Activated CD4-positive, alpha-beta T cell treated with anti-CD3 and anti-CD28 coated beads, Interleukin-2, amount 50 U/mL, for 16 hours (primary cell): ENCODE data around the gene IMPA2.
A peak's percentile ranks its signal among the peaks of the same experiment; 100 is the strongest.

ENCODE experiments used
- DNase-seq: peaks from one replicate; pipeline ENCODE4 v3.0.0-alpha.2; 2020

Gene IMPA2

DNA sequence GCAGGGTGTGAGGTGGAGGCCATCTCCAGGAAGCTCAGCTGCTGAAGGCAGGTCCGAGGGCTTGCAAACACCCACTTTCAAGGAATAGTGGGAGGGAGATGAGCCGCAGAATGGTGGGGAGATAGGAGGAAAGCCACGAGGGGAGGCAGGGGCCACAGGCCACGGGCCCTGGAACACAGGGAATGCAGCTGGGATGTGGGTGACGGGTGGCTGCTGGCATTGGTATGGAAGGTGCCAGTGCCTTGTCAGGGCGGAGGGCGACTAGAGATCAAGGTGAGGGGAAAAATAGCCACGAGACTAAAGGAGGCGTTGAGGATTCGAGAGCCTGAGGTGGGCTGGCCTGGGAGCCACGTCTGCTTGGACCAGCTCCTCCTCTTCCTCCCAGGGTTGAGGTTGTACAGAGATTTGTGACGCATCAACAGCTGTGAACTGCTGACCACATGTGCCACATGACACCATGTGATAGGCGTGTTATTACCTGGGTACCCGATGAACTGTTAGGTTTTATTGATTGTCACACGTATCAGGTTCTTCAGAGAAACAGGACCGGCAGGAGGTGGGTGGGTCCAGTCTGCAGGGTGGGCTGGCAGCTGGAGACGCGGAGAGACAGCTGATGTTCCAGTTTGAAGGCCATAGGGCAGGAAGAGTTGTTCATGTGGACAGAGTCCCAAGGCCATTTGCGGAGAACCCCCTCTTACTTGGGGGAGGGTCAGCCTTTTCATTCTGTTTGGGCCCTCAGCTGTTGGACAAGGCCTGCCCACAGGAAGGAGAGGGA, 9.9 kb downstream of the IMPA2 start:
- DNase-seq, result no peak

DNA sequence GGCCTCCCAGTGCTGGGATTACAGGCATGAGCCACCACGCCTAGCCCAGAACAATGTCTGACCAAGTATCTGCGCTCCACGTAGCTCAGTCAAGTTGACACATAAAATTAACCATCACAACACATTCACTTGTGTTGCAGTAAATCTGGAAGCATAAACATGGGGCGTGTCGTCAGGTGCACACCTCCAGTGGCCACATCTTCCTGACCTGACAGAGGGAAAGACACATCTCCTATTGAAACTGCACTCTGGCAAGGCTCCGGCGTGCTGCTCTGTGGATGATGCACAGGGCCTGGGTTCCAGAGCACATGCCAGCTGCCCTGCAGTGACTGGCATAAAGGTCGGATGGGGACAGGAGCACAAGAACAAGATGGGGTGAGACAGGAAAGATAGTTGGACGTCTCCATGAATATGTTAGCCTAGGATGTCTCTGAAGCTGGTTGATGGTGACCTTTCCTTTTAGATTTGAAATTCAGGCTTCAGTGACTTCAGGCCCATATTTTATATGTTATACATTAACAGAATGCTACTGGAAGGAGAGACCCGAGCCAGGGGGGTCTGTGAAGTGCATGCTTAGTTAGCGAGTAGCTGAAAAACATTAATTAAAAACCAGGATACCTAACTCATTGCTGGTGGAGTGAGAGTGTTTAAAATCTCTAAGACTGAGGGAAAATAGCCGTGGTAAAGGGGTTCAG, 10.9 kb downstream of the IMPA2 start:
- no peak for DNase-seq

DNA sequence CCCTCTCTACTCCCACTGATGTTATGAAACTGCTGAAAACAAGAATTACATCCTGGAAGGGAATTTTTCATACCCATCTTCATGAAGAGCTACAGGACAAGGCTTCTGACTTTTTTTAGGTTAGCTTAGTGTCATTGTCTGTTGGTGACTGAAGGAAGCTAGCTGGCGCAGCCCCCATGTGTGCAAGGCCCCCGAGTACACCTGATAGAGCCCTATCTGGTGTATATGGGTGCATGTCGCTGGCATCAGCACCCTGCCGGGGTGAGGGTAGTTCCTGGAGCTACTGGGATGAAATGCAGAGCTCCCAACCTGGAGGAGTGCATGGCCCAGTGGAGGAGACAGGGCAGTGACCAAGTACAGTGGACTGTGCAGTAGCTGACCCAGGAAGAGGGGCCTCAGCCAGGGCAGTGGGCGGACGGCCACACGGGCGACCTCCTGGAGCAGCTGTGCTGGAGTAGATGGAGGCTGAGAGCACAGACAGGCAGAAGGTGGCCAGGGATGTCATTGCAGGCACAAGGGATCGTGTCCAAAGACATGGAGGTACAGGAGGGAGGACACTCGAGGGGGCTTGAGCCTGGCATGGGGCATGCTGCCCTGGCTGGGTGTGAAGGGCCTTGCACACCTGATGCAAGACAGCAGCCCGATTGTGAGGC, 12.1 kb downstream of the IMPA2 start:
- no peak for DNase-seq

DNA sequence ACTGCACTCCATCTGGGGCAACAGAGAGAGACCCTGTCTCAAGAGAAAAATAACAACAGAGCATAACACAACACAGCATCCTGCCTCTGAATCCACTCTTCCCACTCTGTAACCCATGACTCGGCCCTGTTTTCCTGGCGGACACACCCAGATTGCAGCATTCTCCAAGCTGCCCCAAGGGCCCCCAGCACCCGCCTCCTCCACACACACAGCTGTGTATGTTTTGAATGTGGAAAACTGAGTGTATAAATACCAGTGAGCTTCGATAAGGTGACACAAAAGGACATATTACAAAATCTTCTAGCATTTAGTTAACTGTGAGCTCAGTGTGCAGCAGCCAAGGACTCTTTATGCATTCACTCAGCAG, 13.0 kb downstream of the IMPA2 start:
- DNase-seq, result no peak

DNA sequence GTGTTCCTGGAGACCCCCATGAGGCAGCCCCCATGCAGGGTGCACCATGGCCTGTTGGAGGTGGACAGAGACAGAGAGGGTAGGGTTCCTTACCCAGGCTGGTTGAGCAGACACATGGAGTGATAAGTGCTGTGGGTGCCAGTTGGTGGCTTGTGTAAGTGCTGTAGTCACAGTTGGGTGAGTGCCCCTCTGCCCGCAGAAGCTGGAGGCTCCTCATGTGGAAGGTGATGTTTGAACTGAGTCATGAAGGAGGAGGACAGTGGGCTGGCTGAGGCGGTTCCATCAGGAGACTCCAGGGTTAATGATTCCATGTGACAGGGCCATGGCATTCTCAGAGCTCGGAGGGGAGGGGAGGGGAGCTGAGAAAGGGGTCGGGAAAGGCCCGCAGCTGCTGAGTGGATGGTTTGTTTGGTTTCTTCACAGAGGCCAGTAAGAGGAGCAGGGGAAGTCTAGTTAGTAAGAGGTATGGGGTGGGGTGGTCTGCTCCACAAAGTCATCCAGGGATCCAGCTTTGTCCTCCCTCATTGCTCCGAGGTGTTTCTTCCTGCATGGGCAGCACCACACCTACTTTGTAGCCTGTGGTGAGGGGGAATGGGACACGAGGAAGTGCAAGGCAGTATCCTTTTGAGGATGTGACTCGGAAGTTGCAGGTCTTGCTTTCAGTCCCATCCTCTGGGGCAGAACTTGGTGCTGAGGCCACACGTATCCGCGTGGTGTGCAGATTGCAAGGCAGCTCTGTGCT, 13.6 kb downstream of the IMPA2 start:
- DNase-seq, result no peak

DNA sequence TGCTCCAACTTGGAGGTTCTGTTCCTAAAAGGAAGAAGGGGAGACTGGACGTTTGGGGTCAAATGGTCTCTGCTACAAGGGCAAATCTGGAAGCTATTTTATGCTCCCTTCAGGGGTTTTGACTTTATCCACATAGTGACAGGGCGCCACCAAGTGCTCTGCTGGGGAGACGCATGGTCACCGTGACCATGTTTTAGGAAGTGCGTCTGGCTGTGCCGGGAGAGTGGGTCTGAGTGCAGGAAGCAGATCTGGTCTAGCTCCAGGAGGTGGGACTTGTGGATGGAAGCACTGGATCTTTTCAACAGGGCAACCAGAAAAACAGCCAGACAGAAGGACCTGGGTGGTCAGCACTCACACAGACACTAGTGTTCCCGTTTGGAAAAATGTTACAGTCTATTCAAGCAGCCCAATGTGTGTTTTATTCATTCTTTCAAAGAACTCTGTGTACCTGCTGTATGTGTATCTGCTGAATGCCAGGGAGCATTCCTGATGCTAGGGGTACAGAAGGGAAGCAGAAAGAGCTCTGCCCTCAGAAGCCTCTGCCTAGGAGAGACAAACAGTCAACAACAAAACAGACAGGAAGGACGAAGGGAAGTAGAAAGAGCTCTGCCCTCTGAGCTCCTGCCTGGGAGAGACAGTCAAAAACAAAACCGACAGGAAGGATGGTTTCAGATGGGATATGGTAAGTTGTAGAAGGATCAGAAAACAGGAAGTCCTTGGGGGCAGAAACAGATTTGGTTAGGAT, 14.3 kb downstream of the IMPA2 start:
- DNase-seq, result peak; percentile 58

DNA sequence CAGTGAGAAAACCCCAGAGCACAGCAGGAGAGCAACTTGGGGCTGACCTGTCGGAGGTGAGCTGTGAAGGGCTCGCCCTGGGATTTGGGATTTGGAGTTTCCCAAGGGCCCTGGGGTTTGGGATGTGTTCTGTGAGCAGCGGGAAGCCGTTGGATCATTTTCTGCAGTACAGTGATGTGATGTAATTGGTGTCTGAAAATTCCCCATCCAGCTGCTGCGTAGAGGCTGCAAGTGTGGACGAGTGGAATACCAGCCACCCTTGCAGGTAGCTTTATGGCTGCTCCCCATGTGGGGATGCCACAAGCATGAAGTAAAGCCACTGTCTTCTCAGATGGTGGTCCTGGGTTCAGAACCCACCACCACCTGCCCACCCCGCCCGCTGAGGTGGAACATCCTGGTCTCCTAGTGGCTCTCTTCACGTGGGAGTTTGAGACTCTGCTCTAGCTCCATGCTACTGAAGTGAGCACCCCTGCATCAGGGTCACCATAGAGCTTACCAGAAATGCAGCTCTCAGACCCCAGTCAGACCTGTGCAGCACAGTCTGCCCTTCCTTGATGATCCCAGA, 15.0 kb downstream of the IMPA2 start:
- no peak for DNase-seq

DNA sequence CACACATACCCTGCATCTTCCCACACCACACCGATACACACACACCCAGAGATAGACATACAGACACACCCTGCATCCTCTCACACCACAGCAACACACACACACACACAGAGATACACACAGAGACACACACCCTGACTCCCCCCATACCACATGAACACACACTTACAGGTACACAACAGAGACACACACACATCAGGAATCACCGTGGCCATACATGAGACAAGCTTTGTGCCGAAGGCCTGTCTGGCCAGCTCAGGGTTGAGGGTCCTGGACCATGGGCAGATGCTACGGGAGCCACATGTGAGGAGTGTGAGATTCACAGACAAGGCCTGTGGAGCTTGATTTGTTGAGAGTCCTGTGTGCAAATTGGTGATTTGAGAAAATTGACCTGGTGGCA, 15.6 kb downstream of the IMPA2 start:
- no peak for DNase-seq

DNA sequence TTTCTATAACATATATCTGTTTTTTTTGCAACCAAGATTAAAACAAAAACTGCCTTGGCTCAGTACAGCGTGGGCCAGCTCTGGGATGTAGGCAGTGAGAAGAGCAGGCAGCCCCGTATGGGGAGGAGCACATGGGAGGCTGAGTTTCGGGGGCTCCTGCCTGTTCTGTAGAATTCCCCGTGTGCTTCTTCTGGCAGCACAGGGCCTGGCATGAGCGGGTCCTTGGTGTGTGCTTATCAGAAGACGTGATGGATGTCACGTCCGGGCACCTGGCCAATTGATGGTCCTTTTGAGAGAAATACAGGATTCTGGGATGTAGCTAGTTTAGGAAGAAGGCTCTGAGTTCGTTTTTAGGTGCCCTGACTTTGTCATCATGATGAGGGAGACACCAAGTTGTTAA, 16.2 kb downstream of the IMPA2 start:
- no peak for DNase-seq

DNA sequence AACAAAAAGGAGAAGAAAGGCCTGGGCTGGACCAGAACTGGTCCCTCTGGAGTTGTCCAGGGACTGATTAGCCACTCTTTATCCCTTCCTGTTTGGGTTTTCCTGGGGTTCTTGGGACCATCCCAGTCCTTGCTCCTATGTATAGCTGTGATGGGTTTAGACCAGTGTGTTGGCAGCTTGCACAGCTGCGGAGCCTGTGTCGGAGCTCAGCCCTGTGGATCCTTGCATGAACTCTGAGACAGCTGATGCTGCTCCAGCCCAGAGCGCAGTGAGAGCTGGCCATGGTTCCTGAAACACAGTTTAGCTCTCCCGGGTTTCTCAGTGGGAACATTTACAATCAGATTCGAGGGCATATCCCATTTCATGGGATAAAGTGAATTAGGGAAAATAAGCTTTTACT, 16.9 kb downstream of the IMPA2 start:
- DNase-seq, result no peak

DNA sequence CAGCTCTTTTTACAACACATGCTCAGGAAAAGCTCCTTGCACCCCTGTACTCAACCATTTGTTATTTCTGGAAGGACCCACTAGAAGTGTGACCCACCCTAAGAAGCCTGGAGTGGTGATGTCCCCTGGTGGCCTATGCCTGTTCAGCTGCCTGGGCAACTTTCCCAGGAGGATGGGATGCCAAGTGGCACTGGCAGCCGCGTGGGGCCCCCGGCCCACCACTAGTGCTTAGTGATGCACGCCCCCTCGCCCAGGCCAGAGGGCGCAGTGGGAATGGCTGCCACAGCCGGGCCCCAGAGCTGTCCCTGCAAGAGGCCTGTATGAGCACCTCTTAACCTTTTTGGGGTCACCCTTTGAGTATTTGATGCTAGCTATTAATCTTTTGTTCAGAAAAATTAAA, 18.1 kb downstream of the IMPA2 start:
- no peak for DNase-seq

DNA sequence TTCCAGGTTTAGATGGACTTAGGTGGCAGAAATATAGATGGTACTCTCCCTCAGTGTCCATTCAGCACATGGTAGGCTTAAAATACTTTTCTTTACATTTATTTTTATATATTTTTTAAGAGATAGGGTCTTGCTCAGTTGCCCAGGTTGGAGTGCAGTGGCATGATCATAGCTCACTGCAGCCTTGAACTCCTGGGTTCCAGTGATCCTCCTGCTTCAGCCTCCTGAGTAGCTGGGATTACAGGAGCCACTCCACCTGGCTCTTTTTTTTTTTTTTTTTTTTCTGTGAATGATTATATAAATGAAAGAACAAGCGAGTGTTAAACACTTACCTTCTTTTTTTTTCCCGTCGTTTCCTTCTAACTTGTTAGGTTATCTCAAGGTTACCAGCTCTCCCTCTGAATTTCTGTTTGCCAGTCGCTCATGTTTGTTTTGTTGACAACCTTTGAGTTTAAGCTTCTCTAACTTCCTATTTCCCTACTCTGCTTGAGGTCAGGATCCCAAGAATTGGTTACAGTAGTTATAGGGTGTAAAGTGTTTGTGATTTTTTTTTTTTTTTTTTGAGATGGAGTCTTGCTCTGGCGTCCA, 18.9 kb downstream of the IMPA2 start:
- no peak for DNase-seq

DNA sequence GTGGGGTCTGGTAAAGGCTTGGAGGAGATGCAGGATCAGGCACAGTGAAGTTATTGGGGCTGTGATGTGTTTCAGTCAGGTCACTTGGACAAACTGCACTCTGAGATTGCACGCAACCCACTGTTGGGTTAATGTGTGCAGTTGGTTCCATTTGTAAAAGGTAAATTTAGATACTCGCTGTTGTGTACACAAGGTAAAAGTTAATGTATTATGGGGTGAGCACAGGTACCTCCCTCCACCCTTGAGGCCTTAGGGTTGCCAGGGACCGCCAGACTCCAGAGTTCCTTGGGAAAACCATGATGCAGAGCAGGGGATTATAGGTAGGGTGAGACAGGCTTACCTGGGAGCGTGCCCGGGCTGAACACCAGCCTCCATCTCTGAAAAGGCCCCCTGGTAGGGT, 20.1 kb downstream of the IMPA2 start:
- DNase-seq, result no peak

DNA sequence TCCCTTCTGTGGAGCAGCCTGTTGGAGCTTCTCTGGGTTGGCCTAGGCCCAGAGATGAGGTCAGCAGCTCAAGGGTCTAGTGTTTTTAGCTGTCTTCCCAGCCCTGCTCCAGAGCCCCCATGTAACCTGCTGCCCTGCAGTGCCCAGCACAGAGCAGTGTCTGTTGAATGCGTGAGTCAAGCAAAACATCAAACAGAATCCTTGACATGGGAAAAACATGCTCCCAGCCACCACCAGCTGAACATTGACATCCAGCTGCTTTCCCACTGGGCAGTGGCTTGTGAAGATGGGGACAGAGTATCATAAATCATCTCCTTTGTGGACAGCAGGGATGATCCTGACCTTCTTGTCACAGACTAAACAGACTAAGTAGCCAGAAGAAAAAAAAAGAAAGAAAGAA, 22.6 kb downstream of the IMPA2 start:
- no peak for DNase-seq

DNA sequence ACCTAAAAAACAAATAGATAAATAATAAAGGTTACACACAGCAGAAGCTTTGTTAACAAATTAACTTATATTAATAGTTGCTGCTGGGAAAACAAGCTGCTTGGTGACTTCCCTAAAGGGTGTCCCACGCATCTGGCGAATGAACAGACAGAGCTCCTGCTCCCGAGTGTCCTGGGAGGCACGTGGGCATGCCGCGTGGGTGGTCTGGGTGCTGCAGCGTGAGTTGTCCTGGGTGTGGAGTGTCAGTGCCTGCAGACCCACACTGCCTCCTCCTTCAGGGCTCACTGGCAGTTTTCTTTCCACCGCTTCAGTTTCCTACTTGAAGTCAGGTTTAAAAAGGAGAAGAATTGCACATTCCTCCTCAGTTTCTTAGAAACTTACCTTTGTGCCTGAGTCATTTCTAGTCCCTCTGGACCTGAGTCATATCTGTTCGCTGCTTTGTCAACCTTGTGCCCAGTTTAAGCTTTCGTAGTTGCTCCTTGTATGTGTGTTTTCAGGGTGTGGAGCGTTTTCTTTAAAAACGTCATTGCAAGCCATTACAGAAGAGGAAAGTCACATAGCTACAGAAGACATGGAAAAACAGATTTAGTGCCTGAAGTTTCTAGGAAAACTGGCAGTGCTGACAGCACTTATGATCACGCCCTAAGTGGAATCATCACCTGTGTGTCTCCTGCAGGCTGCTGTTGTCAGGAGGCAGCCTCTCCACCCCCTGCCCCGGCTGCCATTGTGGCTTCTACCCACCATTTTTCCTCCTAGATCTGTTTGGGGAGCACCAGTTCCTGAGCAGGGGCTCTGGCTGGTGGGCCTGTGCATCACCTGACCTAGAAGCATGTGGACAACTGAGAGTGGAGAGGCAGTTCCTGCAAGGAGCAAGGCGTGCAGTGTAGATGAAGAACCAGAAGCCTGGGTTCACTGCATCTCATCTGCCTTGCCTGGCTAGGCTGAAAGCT, 24.5 kb downstream of the IMPA2 start:
- peak; percentile 58 for DNase-seq

DNA sequence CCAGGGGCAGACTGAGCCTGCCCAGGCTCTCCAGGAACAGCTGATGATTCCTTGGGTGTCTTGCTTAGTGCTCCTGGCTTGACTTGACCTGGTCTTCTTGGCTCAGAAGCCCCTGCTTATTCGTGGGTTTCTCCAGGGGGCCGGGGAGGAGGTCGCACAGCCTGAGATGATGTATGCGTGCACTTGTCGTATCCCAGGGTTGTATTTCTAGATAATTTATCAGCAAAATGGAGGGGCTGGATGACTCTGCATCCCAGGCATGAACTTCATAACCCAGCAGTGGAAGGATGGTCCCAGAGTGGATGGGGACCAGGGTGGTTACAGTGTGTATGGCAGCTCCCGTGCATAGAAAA, 25.2 kb downstream of the IMPA2 start:
- no peak for DNase-seq

DNA sequence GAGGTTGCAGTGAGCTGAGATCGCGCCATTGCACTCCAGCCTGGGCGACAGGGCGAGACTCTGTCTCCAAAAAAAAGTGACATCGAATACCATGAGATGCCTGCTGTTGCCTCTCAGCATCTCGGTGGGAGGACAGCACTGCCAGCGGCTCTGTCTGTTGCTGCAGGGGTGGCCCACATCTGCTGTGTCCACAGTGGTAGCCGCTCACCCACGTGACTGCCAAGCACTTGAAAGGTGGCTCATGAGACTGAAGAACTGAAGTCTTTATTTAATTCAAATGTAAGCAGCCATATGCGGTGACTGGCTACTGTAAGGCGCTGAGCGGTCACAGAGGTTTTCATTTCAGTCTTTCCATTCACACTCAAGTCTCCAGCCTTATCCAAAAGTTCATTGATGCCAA, 25.8 kb downstream of the IMPA2 start:
- no peak for DNase-seq

DNA sequence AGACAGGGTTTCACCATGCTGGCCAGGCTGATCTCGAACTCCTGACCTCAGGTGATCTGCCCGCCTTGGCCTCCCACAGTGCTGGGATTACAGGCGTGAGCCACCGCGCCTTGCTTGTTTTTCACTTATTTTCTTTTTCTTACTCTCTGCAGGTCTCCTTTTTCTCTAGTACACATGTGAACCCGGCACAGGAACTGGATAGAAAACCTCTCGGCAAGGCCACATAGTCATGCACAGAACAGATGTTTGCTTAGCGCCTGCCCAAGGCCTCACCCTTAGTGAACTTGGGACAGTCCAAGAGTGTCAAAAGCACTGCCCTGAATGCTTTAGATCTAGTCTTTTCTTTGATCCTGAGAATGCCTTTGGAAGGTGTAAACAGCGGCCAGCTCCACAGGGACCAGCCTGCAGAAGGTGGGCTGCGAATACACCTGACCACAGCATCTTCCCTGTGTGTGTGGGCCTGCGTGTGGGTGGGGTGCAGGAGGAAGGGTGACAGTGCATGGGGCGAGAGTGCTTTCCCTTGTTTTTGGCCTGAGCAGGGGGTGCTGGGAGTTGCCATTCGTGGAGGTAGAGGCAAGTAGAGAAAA, 27.0 kb downstream of the IMPA2 start:
- no peak for DNase-seq

DNA sequence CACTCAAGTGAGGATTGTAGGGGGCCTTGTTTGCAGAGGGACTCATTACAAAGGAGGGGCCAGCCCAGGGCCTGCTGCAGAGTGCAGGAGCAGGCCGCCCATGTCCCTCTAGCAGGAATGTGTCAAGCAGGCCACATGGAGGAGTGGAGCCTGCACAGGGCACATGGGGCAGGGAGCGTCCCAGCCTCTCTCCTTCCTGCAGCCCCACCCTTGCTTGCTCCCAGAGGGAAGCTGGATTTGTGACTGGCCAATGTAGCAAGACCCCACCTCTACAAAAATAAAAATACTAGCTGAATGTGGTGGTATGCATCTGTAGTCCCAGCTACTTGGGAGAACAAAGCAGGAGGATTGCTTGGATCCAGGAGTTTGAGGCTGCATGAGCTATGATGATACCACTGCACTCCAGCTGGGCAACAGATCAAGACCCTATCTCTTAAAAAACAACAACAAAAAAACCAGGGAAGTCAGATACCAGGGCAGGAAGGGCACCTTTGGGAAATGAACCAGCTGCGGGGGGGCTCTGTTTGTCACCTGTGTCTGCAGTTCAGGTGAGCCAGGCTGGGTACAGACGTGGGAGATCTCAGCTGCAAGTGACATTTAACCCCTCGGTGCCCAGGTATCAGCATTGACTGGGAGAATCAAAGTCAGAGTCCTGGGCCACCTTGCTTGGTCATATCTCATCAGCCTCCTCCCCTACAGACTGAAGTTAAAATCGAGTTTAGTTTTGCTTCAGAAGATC, 27.7 kb downstream of the IMPA2 start:
- DNase-seq, result no peak
